Ovary (tissue), 3 donors: ENCODE measurements around the gene TECTB.

Source experiments
- CTCF ChIP-seq, 3 donors: fragments of 450-650 bp in 2 of 3; fragments of 200-600 bp in 1 of 3; IDR thresholded peaks; one replicate each; pipeline versions ENCODE4 v1.5.1 to v1.8.0; 2016 to 2022; ENCODE audit warnings: antibody characterized with exemption in 3 of 3, mild to moderate bottlenecking in 1 of 3
- EP300 ChIP-seq: sonication (generic); formaldehyde crosslinking; IDR thresholded peaks from one replicate; pipeline ENCODE4 v1.6.1; 2017; ENCODE audit warnings: antibody characterized with exemption
- POLR2A ChIP-seq: fragments of 450-650 bp; IDR thresholded peaks from one replicate; pipeline ENCODE4 v1.6.1; 2017; ENCODE audit warnings: antibody characterized with exemption, mild to moderate bottlenecking, moderate library complexity
- donor health status: DM: no; HTN: no; CAD: no.

GRCh38 chr10:112283100-112283499, at the start of gene TECTB:
- TF ChIP-seq CTCF (IDR thresholded peaks at IDR 0.05) (no peak), POLR2A (no peak), EP300 (no peak)
